ENCODE results near the gene ESRRB.

Gene ESRRB

DNA sequence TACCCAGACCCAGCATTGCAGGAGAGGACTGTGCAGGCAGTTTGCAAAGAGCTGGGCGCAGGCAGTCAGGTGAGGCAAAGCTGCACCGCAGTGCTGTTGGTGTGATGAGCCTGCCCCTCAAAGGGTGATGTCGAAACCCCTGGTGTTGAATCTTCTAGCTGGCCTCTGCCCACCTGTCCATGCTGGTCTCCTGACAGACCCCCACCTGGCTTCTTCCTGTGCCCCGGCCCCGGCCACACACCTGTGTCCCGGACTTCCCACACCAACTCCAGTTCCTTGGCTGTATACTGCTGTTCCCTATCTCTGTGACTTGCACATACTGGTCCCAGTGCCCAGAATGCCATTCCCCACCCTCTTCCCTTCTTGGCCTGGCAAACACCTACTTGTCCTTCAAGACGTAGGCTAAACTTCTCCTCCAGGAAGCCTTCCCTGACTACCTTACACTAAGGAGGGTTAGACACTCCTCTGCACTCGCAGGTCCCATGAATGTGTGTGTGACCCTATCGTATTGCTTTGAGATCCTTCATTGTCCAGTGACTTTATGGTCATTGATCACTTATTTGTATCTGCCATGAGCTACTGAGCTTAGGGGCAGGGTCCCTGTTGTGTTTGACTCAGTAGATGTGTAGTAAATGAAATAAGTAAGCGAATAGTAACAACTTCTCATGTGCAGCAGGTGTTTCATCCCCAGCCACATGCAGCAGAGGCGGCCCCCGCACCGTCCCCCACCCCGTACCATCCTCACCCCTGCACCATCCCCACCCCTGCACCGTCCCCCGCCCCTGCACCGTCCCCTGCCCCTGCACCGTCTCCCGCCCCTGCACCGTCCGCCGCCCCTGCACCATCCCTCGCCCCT lies 37.4 kb downstream of the ESRRB start:
- TF ChIP-seq TOX (CRISPR knock-in tag; IDR thresholded peaks at IDR 0.05; ENCODE audit: borderline replicate concordance) = no peak
- TF ChIP-seq, protein P1, sequence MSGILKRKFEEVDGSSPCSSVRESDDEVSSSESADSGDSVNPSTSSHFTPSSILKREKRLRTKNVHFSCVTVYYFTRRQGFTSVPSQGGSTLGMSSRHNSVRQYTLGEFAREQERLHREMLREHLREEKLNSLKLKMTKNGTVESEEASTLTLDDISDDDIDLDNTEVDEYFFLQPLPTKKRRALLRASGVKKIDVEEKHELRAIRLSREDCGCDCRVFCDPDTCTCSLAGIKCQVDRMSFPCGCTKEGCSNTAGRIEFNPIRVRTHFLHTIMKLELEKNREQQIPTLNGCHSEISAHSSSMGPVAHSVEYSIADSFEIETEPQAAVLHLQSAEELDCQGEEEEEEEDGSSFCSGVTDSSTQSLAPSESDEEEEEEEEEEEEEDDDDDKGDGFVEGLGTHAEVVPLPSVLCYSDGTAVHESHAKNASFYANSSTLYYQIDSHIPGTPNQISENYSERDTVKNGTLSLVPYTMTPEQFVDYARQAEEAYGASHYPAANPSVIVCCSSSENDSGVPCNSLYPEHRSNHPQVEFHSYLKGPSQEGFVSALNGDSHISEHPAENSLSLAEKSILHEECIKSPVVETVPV (CRISPR knock-in tag; IDR thresholded peaks at IDR 0.05) = no peak
- no peak for TF ChIP-seq ESRRG (CRISPR knock-in tag; IDR thresholded peaks at IDR 0.05)
- no peak for TF ChIP-seq ZNF70 (CRISPR knock-in tag; IDR thresholded peaks at IDR 0.05)
- TF ChIP-seq BACH2 (CRISPR knock-in tag; IDR thresholded peaks at IDR 0.05; ENCODE audit: borderline replicate concordance) = no peak
- TF ChIP-seq, protein P2, sequence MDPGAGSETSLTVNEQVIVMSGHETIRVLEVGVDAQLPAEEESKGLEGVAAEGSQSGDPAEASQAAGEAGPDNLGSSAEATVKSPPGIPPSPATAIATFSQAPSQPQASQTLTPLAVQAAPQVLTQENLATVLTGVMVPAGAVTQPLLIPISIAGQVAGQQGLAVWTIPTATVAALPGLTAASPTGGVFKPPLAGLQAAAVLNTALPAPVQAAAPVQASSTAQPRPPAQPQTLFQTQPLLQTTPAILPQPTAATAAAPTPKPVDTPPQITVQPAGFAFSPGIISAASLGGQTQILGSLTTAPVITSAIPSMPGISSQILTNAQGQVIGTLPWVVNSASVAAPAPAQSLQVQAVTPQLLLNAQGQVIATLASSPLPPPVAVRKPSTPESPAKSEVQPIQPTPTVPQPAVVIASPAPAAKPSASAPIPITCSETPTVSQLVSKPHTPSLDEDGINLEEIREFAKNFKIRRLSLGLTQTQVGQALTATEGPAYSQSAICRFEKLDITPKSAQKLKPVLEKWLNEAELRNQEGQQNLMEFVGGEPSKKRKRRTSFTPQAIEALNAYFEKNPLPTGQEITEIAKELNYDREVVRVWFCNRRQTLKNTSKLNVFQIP (CRISPR knock-in tag; IDR thresholded peaks at IDR 0.05; ENCODE audit: borderline replicate concordance, low read depth) = no peak
- TF ChIP-seq, protein P3, sequence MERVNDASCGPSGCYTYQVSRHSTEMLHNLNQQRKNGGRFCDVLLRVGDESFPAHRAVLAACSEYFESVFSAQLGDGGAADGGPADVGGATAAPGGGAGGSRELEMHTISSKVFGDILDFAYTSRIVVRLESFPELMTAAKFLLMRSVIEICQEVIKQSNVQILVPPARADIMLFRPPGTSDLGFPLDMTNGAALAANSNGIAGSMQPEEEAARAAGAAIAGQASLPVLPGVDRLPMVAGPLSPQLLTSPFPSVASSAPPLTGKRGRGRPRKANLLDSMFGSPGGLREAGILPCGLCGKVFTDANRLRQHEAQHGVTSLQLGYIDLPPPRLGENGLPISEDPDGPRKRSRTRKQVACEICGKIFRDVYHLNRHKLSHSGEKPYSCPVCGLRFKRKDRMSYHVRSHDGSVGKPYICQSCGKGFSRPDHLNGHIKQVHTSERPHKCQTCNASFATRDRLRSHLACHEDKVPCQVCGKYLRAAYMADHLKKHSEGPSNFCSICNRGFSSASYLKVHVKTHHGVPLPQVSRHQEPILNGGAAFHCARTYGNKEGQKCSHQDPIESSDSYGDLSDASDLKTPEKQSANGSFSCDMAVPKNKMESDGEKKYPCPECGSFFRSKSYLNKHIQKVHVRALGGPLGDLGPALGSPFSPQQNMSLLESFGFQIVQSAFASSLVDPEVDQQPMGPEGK (CRISPR knock-in tag; IDR thresholded peaks at IDR 0.05; ENCODE audit: borderline replicate concordance) = no peak
- ATAC-seq = no peak

DNA sequence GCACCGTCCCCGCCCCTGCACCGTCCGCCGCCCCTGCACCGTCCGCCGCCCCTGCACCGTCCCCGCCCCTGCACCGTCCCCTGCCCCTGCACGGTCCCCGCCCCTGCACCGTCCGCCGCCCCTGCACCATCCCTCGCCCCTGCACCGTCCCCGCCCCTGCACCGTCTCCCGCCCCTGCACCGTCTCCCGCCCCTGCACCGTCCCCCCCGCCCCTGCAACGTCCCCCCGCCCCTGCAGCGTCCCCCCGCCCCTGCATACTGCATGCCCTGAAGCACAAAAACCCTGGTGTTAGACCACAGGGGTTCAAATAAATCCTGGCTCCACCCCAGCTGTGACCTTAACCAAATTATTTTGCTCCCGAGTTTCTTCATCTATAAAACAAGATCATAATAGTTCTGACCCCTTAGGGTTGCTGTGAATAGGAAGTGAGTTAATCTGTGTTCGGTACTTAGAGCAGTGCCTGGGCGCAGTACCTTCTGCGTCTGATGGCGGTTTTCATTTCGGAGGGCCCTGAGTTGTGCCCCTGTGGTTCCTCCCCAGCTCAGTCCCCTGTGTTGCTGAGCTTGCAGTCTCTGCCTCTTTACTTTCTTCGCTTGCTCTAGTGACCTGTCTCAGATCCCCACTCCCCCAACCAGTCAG lies 38.1 kb downstream of the ESRRB start:
- TF ChIP-seq CSDC2 (CRISPR knock-in tag; IDR thresholded peaks at IDR 0.05) (no peak), SNAI2 (CRISPR knock-in tag; IDR thresholded peaks at IDR 0.05) (no peak), TCF4 (CRISPR knock-in tag; IDR thresholded peaks at IDR 0.05; ENCODE audit: borderline replicate concordance) (no peak), ZNF8 (CRISPR knock-in tag; IDR thresholded peaks at IDR 0.05) (no peak), TOX (CRISPR knock-in tag; IDR thresholded peaks at IDR 0.05; ENCODE audit: borderline replicate concordance) (no peak)
- no peak for ATAC-seq

DNA sequence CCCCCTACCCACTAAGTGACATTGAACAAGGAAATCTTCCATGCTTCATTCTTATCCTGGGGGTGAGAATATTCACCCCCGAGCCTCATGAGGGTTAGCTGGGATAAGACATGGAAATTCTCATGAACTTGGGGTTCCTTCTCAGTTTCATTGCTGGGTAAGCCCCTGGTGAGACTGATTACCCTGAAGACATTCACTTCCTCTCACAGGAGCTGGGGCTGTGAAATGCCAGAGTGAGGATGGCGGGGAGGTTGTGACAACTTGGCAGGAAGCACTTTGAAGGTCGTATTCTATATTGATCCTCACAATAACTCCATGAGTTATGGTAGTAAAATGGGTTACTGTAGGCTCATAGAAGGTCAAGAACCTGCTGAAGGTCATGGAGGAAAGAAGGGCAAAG lies 43.5 kb downstream of the ESRRB start:
- no peak for ATAC-seq
- TF ChIP-seq ZNF565 (CRISPR knock-in tag; conservative IDR thresholded peaks at IDR 0.05; ENCODE audit: low read depth) (no peak), TOX (CRISPR knock-in tag; IDR thresholded peaks at IDR 0.05; ENCODE audit: borderline replicate concordance) (no peak), ZNF8 (CRISPR knock-in tag; IDR thresholded peaks at IDR 0.05) (no peak), ARNTL (CRISPR knock-in tag; IDR thresholded peaks at IDR 0.05; ENCODE audit: borderline replicate concordance, low read depth) (no peak), PPARA (CRISPR knock-in tag; IDR thresholded peaks at IDR 0.05; ENCODE audit: borderline replicate concordance) (no peak), ZFP3 (CRISPR knock-in tag; IDR thresholded peaks at IDR 0.05) (no peak), SNAI2 (CRISPR knock-in tag; IDR thresholded peaks at IDR 0.05) (no peak)
- TF ChIP-seq, protein P4, sequence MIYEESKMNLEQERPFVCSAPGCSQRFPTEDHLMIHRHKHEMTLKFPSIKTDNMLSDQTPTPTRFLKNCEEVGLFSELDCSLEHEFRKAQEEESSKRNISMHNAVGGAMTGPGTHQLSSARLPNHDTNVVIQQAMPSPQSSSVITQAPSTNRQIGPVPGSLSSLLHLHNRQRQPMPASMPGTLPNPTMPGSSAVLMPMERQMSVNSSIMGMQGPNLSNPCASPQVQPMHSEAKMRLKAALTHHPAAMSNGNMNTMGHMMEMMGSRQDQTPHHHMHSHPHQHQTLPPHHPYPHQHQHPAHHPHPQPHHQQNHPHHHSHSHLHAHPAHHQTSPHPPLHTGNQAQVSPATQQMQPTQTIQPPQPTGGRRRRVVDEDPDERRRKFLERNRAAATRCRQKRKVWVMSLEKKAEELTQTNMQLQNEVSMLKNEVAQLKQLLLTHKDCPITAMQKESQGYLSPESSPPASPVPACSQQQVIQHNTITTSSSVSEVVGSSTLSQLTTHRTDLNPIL (CRISPR knock-in tag; IDR thresholded peaks at IDR 0.05; ENCODE audit: low read depth) = no peak

DNA sequence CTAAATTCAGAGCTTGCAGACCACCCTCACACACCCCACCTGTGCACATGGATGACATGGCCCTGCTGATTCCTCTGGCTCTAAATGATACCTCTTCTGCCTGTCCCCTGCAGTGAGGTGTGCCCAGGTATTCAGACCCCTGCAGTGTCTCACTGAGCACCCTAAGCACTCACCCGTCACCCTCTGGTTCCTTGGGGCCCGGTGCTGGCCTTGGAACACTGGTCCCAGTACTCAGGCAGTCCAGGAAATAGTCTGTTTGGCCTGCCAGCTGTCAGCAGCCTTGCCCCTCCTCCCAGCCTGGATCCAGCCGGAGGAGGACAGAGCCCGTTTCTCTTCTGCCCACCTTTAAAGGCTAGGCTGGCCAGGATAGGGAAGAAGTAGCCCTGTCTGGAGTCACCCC lies 44.9 kb downstream of the ESRRB start:
- ATAC-seq = no peak
- TF ChIP-seq ZC3H10 (CRISPR knock-in tag; IDR thresholded peaks at IDR 0.05) (no peak), TCF4 (CRISPR knock-in tag; IDR thresholded peaks at IDR 0.05; ENCODE audit: borderline replicate concordance) (no peak), GLIS3 (CRISPR knock-in tag; IDR thresholded peaks at IDR 0.05) (no peak), OSR1 (CRISPR knock-in tag; IDR thresholded peaks at IDR 0.05) (no peak), ARNTL (CRISPR knock-in tag; IDR thresholded peaks at IDR 0.05; ENCODE audit: borderline replicate concordance, low read depth) (no peak), ISL1 (CRISPR knock-in tag; IDR thresholded peaks at IDR 0.05) (no peak), ZNF8 (CRISPR knock-in tag; IDR thresholded peaks at IDR 0.05) (no peak), ZFP3 (CRISPR knock-in tag; IDR thresholded peaks at IDR 0.05) (no peak), BACH2 (CRISPR knock-in tag; IDR thresholded peaks at IDR 0.05; ENCODE audit: borderline replicate concordance) (no peak), ESRRG (CRISPR knock-in tag; IDR thresholded peaks at IDR 0.05) (no peak)
- TF ChIP-seq, protein P4 (CRISPR knock-in tag; IDR thresholded peaks at IDR 0.05; ENCODE audit: low read depth) = no peak
- TF ChIP-seq, protein P2 (CRISPR knock-in tag; IDR thresholded peaks at IDR 0.05; ENCODE audit: borderline replicate concordance, low read depth) = no peak
- TF ChIP-seq, protein P1 (CRISPR knock-in tag; IDR thresholded peaks at IDR 0.05) = no peak
